Activated T-cell treated with anti-CD3 and anti-CD28 coated beads, Interleukin-2, amount 50 U/mL, for 4 hours (primary cell): ENCODE results near the gene MLANA. TPM values are rescaled to one million over a fixed set of nuclear protein-coding genes. Genes with fewer than 3 reads are reported as not detected.

Source experiments
- ATAC-seq, 2 donors: fragments of 200-7000 bp; cut with Tn5 transposase; one replicate each; pipeline ENCODE4 v1.10.0; 2021
- DNase-seq: peaks from one replicate; pipeline ENCODE4 v3.0.0-alpha.2; 2020
- H3K27me3 Mint-ChIP-seq: one replicate; pipeline ENCODE4 v1.8.0; 2021; ENCODE audit warnings: low read depth, mixed read lengths
- H3K36me3 Mint-ChIP-seq: one replicate; pipeline ENCODE4 v1.8.0; 2022; ENCODE audit warnings: mixed read lengths; ENCODE audit not compliant: insufficient read depth
- H3K4me1 Mint-ChIP-seq: one replicate; pipeline ENCODE4 v1.8.0; 2021; ENCODE audit warnings: low read depth, mixed read lengths
- H3K4me3 Mint-ChIP-seq: one replicate; pipeline ENCODE4 v1.8.0; 2021; ENCODE audit warnings: mild to moderate bottlenecking, moderate library complexity, mixed read lengths
- H3K9me3 Mint-ChIP-seq: one replicate; pipeline ENCODE4 v1.8.0; 2021; ENCODE audit warnings: mixed read lengths
- total RNA-seq, 3 donors: library from RNA; stranded (reverse); gene quantifications; one replicate each; pipeline ENCODE4 v1.2.1, GENCODE V29; 2021

The MLANA gene
- total RNA-seq, 3 donors from 2014 or later, result not detected

- no peak for DNase-seq
- peaks cover 5% of the 10 kb centered on the region for H3K36me3 Mint-ChIP-seq
- ATAC-seq, result no peak
- no peak overlapping the region for H3K4me3 Mint-ChIP-seq
- H3K9me3 Mint-ChIP-seq, result no peaks in the 10 kb centered on the region
- no peaks in the 10 kb centered on the region for H3K27me3 Mint-ChIP-seq
- H3K4me1 Mint-ChIP-seq, result peaks cover 19% of the 10 kb centered on the region
Measured at GRCh38 chr9:5857928-5858327, 32.8 kb upstream of the MLANA start.

GRCh38 chr9:5858833-5859232 is 31.9 kb upstream of the MLANA start:
- peaks cover 5% of the 10 kb centered on the region for H3K36me3 Mint-ChIP-seq
- ATAC-seq, result no peak

GRCh38 chr9:5863092-5863746 is 27.5 kb upstream of the MLANA start:
- DNase-seq (no peak), ATAC-seq (no peak)
- no peak overlapping the region for H3K4me3 Mint-ChIP-seq
- no peaks in the 10 kb centered on the region for H3K36me3 Mint-ChIP-seq
- H3K27me3 Mint-ChIP-seq, result no peaks in the 10 kb centered on the region
- H3K4me1 Mint-ChIP-seq, result no peaks in the 10 kb centered on the region
- H3K9me3 Mint-ChIP-seq, result no peaks in the 10 kb centered on the region

More at GRCh38 chr9:5858833-5859232, 31.9 kb upstream of the MLANA start:
- Mint-ChIP-seq H3K4me3 (no peak overlapping the region), H3K27me3 (no peaks in the 10 kb centered on the region), H3K9me3 (no peaks in the 10 kb centered on the region), H3K4me1 (peaks cover 10% of the 10 kb centered on the region)
- no peak for DNase-seq

- ATAC-seq, result no peak
Measured at GRCh38 chr9:5864446-5864845, 26.2 kb upstream of the MLANA start.

GRCh38 chr9:5866272-5866671 is 24.4 kb upstream of the MLANA start:
- H3K36me3 Mint-ChIP-seq, result no peaks in the 10 kb centered on the region
- no peaks in the 10 kb centered on the region for H3K27me3 Mint-ChIP-seq
- DNase-seq (no peak), ATAC-seq (no peak)
- no peak overlapping the region for H3K4me3 Mint-ChIP-seq
- H3K4me1 Mint-ChIP-seq, result peaks cover 1% of the 10 kb centered on the region
- H3K9me3 Mint-ChIP-seq, result no peaks in the 10 kb centered on the region

More at GRCh38 chr9:5864446-5864845, 26.2 kb upstream of the MLANA start:
- H3K9me3 Mint-ChIP-seq, result no peaks in the 10 kb centered on the region
- no peaks in the 10 kb centered on the region for H3K27me3 Mint-ChIP-seq
- H3K4me1 Mint-ChIP-seq, result no peaks in the 10 kb centered on the region
- no peaks in the 10 kb centered on the region for H3K36me3 Mint-ChIP-seq
- no peak overlapping the region for H3K4me3 Mint-ChIP-seq
- no peak for DNase-seq

- no peaks in the 10 kb centered on the region for H3K9me3 Mint-ChIP-seq
- no peaks in the 10 kb centered on the region for H3K36me3 Mint-ChIP-seq
- H3K4me1 Mint-ChIP-seq, result peaks cover 1% of the 10 kb centered on the region
- DNase-seq (no peak), ATAC-seq (no peak)
- no peak overlapping the region for H3K4me3 Mint-ChIP-seq
- no peaks in the 10 kb centered on the region for H3K27me3 Mint-ChIP-seq
Measured at GRCh38 chr9:5866685-5867084, 24.0 kb upstream of the MLANA start.

GRCh38 chr9:5868235-5868634 is 22.5 kb upstream of the MLANA start:
- ATAC-seq (no peak), DNase-seq (no peak)
- Mint-ChIP-seq H3K4me1 (peaks cover 1% of the 10 kb centered on the region), H3K9me3 (no peaks in the 10 kb centered on the region), H3K4me3 (no peak overlapping the region), H3K27me3 (no peaks in the 10 kb centered on the region), H3K36me3 (peaks cover 4% of the 10 kb centered on the region)

GRCh38 chr9:5869315-5870019 is 21.2 kb upstream of the MLANA start:
- no peaks in the 10 kb centered on the region for H3K9me3 Mint-ChIP-seq
- peaks cover 6% of the 10 kb centered on the region for H3K36me3 Mint-ChIP-seq
- peaks cover 6% of the 10 kb centered on the region for H3K4me1 Mint-ChIP-seq
- DNase-seq (peak; percentile 11), ATAC-seq (peak in 1 of 2 donors; percentile 53)
- H3K4me3 Mint-ChIP-seq, result no peak overlapping the region
- no peaks in the 10 kb centered on the region for H3K27me3 Mint-ChIP-seq

- no peaks in the 10 kb centered on the region for H3K27me3 Mint-ChIP-seq
- ATAC-seq, result no peak
- H3K36me3 Mint-ChIP-seq, result peaks cover 6% of the 10 kb centered on the region
- no peak for DNase-seq
- H3K4me3 Mint-ChIP-seq, result no peak overlapping the region
- peaks cover 6% of the 10 kb centered on the region for H3K4me1 Mint-ChIP-seq
- H3K9me3 Mint-ChIP-seq, result no peaks in the 10 kb centered on the region
Measured at GRCh38 chr9:5870020-5870339, 20.7 kb upstream of the MLANA start.

GRCh38 chr9:5870691-5871090 is 20.0 kb upstream of the MLANA start:
- Mint-ChIP-seq H3K9me3 (no peaks in the 10 kb centered on the region), H3K36me3 (peaks cover 6% of the 10 kb centered on the region), H3K4me3 (no peak overlapping the region), H3K27me3 (no peaks in the 10 kb centered on the region), H3K4me1 (peaks cover 6% of the 10 kb centered on the region)
- ATAC-seq (no peak), DNase-seq (no peak)

- ATAC-seq, result no peak
- H3K36me3 Mint-ChIP-seq, result peaks cover 6% of the 10 kb centered on the region
- H3K27me3 Mint-ChIP-seq, result no peaks in the 10 kb centered on the region
- H3K9me3 Mint-ChIP-seq, result no peaks in the 10 kb centered on the region
- no peak overlapping the region for H3K4me3 Mint-ChIP-seq
- no peak for DNase-seq
- H3K4me1 Mint-ChIP-seq, result peaks cover 6% of the 10 kb centered on the region
Measured at GRCh38 chr9:5871785-5872184, 18.9 kb upstream of the MLANA start.

- DNase-seq (no peak), ATAC-seq (no peak)
- Mint-ChIP-seq H3K27me3 (no peaks in the 10 kb centered on the region), H3K9me3 (no peaks in the 10 kb centered on the region), H3K4me3 (no peak overlapping the region), H3K36me3 (peaks cover 6% of the 10 kb centered on the region), H3K4me1 (peaks cover 6% of the 10 kb centered on the region)
Measured at GRCh38 chr9:5872511-5872910, 18.2 kb upstream of the MLANA start.

GRCh38 chr9:5873439-5873838 is 17.2 kb upstream of the MLANA start:
- Mint-ChIP-seq H3K4me3 (no peak overlapping the region), H3K9me3 (no peaks in the 10 kb centered on the region), H3K36me3 (peaks cover 6% of the 10 kb centered on the region), H3K4me1 (peaks cover 6% of the 10 kb centered on the region), H3K27me3 (no peaks in the 10 kb centered on the region)
- no peak for ATAC-seq
- no peak for DNase-seq

GRCh38 chr9:5874048-5874447 is 16.6 kb upstream of the MLANA start:
- no peak for ATAC-seq
- Mint-ChIP-seq H3K4me1 (peaks cover 6% of the 10 kb centered on the region), H3K9me3 (no peaks in the 10 kb centered on the region), H3K36me3 (peaks cover 6% of the 10 kb centered on the region), H3K27me3 (no peaks in the 10 kb centered on the region), H3K4me3 (no peak overlapping the region)
- no peak for DNase-seq

GRCh38 chr9:5876026-5876425 is 14.7 kb upstream of the MLANA start:
- H3K27me3 Mint-ChIP-seq, result no peaks in the 10 kb centered on the region
- no peak overlapping the region for H3K4me3 Mint-ChIP-seq
- H3K9me3 Mint-ChIP-seq, result no peaks in the 10 kb centered on the region
- H3K4me1 Mint-ChIP-seq, result peaks cover 4% of the 10 kb centered on the region
- H3K36me3 Mint-ChIP-seq, result peaks cover 6% of the 10 kb centered on the region
- ATAC-seq (no peak), DNase-seq (no peak)
